ENCODE measurements around the gene TEAD1.

Gene TEAD1

GRCh38 chr11:12789054-12789453 is 114.8 kb downstream of the TEAD1 start:
- no peak for DNase-seq (ENCODE audit: low spot score)

GRCh38 chr11:12789596-12790215 is 115.5 kb downstream of the TEAD1 start:
- DNase-seq (ENCODE audit: low spot score): no peak

- DNase-seq (ENCODE audit: low spot score): no peak
Measured at GRCh38 chr11:12790861-12791616, 116.8 kb downstream of the TEAD1 start.

- DNase-seq (ENCODE audit: low spot score): no peak
Measured at GRCh38 chr11:12792018-12792417, 117.8 kb downstream of the TEAD1 start.

GRCh38 chr11:12792590-12792989 is 118.4 kb downstream of the TEAD1 start:
- DNase-seq (ENCODE audit: low spot score): no peak

DNA sequence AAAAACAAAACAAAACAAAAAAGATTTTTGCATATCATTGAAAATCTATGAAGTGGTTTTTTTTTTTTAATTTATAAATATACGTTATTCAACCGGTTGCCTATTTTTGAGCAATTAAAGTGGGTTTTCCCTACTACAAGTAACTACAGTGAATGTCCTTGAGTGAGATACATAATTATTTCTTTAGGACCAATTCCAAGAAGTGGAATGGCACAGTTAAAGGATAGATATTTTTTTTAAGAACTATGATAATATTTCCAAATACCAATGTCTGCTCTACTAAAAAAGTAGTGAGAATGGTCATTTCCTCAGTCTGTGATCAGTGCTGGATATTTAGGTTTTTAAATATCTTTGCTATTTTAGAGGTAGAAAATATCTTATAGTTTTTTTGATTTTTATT is 118.8 kb downstream of the TEAD1 start:
- DNase-seq (ENCODE audit: low spot score): no peak

DNA sequence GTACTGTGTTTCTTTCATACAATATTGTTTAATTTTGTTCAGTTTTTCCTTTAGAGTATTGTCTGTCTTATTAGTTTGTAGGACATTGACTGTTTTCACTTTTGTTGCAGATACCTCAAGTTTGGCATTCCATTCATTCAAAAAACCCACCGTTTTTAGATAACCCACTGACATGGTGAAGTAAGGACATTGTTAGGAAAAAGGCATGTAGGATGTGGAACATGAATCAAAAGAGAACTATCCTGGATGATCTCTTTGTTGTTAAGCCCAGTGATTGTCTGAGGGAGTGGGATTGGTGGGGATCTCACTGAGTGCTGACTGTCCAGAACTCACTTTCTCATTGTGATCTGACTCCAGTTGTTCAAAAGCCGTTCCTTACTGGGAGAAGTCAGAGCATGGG is 119.3 kb downstream of the TEAD1 start:
- DNase-seq (ENCODE audit: low spot score): no peak

DNA sequence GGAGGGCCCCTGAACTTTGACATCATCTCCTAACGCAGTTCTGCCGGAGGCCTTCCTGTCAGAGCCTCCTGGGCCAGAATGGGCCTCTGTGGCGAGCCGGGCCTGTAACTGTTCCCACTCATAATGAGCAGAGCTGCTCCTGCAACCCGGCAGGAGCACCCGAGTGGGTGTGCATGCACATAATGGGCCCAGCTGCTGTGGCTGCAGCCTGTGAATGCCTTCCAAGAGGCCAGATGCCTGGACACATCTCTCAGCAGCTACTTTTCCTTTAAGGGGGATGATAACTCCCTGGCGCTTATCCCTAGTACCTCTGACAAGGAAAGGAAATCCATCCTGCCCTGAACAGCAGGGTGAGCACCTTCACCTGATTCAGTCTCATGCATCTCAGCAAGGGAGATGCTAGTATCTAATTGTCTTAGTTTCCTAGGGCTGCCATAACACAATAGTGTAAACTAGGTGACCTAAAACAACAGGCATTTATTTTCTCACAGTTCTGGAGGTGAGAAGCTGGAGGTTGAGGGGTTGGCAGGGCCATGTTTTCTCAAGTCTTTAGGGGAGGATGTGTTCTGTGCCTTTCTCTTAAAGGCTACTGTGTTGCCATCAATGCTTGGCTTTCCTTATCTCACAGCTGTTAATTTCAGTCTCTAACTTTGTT is 120.5 kb downstream of the TEAD1 start:
- DNase-seq (ENCODE audit: low spot score): no peak

- DNase-seq (ENCODE audit: low spot score): no peak
Measured at GRCh38 chr11:12797996-12798395, 123.8 kb downstream of the TEAD1 start.

- DNase-seq (ENCODE audit: low spot score): no peak
Measured at GRCh38 chr11:12798609-12799011, 124.4 kb downstream of the TEAD1 start.

DNA sequence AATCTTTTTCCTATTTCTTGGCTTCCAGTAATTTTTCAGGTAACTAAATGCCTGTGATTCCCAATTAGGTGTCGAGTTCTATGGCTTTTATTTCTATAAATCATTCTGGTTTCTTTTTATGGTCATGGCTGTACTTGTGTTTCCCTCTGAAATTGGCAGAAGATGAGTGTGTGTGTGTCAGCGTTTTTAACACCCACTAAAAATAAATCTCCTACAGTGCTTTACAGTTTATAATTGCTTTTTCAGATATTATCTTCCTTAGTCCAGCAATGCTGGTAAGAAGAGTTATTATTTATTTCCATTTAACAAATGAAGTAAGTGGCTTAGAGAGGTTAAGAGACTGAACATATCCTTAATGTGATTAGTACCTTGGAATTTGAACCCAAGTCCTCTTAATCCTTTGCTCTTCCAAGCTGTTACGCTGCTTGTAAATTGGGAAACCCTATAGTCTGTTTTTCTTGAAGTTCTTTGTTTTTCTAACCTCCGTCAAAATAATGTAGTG is 125.2 kb downstream of the TEAD1 start:
- no peak for DNase-seq (ENCODE audit: low spot score)

DNA sequence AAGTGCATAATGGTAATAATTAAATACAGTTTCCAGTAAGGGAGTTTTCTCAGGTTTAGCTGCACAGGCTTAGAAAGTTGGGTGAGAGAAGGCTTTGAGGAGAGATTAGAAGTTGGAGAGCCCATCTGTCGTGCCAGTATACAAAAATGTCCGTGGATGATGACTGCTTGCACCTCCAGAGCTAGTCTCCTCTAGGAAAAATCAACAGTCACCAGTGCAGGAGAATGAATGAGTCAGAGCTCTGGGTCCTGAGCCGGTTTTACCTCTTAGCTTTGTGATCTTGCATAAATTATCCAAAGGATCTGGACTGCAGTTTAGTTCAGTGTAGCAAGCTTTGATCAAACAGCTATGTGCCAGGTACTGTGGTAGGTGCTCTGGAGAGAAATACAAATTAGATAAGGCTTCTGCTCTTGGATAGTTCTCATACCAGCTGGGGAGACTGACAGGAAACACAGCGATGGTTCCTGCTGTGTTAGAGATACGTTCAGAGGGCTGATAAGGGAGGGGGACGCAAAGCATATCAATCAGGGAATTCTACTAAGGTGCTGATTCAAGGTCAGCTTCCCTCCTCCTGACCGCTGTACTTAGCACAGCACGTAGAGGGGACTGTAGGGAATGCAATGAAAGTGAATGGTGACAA is 125.9 kb downstream of the TEAD1 start:
- no peak for DNase-seq (ENCODE audit: low spot score)

GRCh38 chr11:12800871-12801270 is 126.7 kb downstream of the TEAD1 start:
- no peak for DNase-seq (ENCODE audit: low spot score)

GRCh38 chr11:12801976-12802375 is 127.8 kb downstream of the TEAD1 start:
- DNase-seq (ENCODE audit: low spot score): no peak

DNA sequence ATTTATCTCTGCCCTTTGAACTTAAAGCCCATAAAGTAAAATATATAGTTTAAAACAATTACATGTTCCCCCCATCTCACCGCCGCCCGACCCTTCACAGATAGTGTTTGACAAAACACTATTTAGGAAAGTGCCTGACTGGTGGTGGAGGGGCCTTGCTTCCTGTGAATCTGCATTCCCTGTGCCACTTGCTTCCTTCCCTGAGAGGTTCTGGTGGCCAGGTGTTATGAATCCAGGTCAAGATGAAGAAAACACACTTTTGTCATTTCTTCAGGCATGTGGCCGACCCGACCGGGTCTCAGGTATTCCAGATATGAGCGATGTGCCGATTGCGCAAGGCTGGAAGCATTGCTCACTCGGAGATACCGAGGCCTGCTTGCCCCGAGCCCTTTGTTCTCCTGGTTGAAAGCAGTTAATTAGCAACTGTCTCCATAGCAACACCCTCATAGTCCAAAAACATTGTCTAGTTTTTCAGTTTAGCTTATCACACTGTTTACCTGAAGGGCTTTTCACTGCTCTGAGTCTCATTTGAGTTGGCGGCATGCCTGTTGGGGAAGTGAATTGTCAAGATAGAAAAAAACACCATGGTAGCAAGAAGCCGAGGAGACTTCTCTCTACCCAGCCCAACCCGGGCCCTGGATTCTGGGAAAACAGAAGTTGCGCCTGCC is 128.3 kb downstream of the TEAD1 start:
- DNase-seq (ENCODE audit: low spot score): no peak

GRCh38 chr11:12803086-12803826 is 129.0 kb downstream of the TEAD1 start:
- DNase-seq (ENCODE audit: low spot score): no peak

DNA sequence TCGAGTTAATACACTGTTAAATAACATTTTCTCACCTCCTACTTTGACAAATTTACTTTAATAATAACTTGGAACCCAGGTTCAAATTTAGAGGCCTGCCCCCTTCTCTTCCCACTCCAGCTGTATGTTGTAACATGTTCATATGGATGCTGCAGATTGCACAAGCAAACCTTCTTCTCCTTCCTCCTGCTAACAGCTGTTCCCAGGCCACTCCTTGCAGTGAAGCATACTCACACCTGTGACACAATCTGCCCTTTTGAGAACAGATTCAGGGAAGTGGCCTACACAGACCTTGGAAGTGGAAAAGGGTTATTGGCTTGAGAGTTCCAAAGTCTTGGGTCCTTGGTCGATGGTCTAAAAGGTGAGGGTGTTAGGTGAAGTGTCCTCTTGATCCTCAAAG is 131.9 kb downstream of the TEAD1 start:
- DNase-seq (ENCODE audit: low spot score): no peak

- DNase-seq (ENCODE audit: low spot score): no peak
Measured at GRCh38 chr11:12807621-12808020, 133.4 kb downstream of the TEAD1 start.

DNA sequence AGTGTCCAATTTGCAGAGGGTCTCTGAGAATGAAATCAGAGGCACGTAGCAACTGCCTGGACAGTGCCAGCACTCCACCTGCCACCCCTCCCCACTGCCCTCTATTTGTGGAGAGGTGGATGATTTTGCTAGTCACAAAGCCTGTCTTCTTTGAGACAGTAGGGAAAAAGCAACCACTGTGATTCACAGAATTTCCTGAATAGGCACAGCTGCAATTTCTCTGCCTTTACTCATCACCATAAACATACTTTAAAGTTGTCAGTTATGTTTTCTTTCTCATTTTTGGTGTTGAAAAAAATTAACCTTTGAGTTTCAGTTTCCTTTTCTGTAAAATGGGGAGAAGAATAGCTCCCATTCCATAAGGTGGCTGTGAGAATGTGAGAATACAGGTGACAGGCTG is 134.3 kb downstream of the TEAD1 start:
- no peak for DNase-seq (ENCODE audit: low spot score)

GRCh38 chr11:12809364-12809763 is 135.1 kb downstream of the TEAD1 start:
- DNase-seq (ENCODE audit: low spot score): no peak

DNA sequence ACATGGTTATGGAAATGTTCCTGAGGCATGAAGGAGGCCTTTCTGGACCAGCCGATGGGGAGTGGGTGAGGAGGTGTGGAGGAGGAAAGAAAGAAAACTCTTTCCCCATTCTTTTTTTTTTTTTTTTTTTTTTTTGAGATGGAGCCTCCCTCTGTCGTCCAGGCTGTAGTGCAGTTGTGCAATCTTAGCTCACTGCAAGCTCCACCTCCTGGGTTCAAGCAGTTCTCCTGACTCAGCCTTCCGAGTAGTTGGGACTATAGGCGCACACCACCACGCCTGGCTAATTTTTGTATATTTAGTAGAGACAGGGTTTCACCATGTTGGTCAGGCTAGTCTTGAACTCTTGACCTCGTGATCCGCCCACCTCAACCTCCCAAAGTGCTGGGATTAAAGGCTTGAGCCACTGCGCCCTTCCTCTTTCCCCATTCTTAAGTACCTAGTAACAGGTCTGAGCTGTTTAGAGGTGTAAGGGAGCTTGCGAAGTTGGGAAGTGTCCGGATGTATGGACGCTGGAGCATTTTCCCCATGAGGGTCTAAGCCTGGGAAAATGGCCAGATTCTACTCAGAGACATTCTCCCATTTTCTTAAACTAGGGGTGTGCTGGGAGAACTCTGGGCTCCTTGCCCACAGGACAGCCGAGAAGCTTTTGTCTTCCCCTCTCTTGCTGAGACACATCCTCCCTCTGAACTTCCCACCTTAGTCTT is 135.8 kb downstream of the TEAD1 start:
- DNase-seq (ENCODE audit: low spot score): no peak

Data from hematopoietic multipotent progenitor cell treated with erythropoietin and hydrocortisone succinate and interleukin-3 and kit ligand, for 15 days (in vitro differentiated cells).